Prostate gland (tissue), 2 donors: ENCODE results near the gene PPP1R12B.

ENCODE experiments used
- CTCF ChIP-seq, 4 experiments: fragments of 200-600 bp in 2 of 4; fragments of 450-650 bp in 2 of 4; sonication (generic) in 2 of 4; IDR thresholded peaks; 1 replicate in 3 of 4; 2 replicates in 1 of 4; pipeline ENCODE4 v1.5.1; 2016 to 2019; ENCODE audit warnings: antibody characterized with exemption in 4 of 4, mild to moderate bottlenecking in 2 of 4, moderate library complexity in 2 of 4
- POLR2A ChIP-seq: fragments of 450-650 bp; IDR thresholded peaks from one replicate; pipeline ENCODE4 v1.6.1; 2016; ENCODE audit warnings: antibody characterized with exemption, mild to moderate bottlenecking
- POLR2AphosphoS5 ChIP-seq: sonication (generic); formaldehyde crosslinking; IDR thresholded peaks from one replicate; pipeline ENCODE4 v1.6.1; 2017; ENCODE audit warnings: antibody characterized with exemption

DNA sequence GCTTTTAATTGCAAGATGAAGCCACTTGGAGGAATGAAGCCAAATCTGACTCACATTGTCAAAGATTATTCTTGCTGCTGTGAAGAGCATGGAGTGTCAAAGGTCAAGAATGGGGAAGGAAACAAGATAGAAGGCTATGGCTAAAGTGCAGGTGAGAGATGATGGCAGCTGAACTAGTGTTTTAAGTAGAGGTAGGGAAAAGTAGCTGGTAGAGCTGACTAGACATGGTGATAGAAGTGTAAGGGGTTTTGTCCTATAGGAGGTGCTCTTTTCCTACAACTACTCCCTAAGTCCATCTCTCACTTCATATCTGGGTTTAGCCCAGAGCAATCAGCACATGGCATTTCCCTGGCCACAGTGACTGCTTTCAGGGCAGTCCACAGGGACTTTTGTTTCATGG lies 18.6 kb upstream of the PPP1R12B start:
- TF ChIP-seq CTCF (IDR thresholded peaks at IDR 0.05) (no peak), POLR2A (no peak), POLR2AphosphoS5 (no peak)
